Measurements from ENCODE around the gene RABL6. TPM values are rescaled to one million over a fixed set of nuclear protein-coding genes. Genes with fewer than 3 reads are reported as not detected.

RABL6 gene
- total RNA-seq, 2 experiments from 2014 or later: 46.4 to 48.5 TPM

DNA sequence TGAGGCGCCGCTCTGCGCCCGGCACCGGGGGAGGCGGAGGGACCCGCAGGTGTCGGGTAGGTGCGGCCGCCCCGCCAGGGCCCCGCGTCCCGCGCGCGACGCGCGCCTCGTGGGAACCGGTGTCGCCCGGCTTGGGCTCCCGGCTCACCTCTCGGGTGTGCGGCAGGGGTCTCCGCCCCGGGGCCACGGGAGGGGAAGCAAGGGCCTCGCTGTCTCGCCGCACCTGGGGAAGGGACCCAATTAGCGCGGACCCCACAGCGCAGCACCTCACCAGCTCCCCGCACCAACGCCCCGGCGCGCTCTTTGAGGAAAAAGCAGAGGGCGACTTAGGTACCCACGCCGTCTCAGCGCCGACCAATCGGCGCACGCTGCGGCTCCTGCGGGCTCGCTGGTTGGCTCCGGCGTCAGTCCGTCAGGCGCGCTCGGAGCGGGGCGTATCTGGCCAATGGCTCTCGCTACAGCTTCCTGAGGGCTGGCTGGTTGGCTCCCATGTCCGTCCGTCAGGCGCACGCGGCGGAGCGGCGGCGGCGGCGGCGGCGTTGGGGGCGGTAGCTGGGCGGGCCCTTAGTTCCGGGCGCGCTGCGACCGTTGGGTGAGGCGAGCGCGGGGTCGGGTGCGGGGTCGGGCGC lies 78.3 kb downstream of the RABL6 start, which contains the start of gene TRAF2:
Gene TRAF2, plus strand, starts transcription at position 567 of the 629 bp plus-strand sequence. CDS start 12,225 bp downstream, outside the sequence.
- no peaks in the 10 kb centered on the region for H3K36me3 Mint-ChIP-seq (ENCODE audit: low read depth)
- peaks cover 68% of the 10 kb centered on the region for H3K4me1 ChIP-seq (ENCODE audit: insufficient read depth, low read length)
- H3K9me3 Mint-ChIP-seq: no peaks in the 10 kb centered on the region
- H3K27ac Mint-ChIP-seq: peak within 1 kb of the TSS; percentile 92
- H3K4me3 Mint-ChIP-seq: peak within 1 kb of the TSS; percentile 88
- peaks cover 26% of the 10 kb centered on the region for H3K4me1 Mint-ChIP-seq (ENCODE audit: low read depth)
- no peaks in the 10 kb centered on the region for H3K27me3 ChIP-seq (ENCODE audit: control insufficient read depth in 1 of 2, insufficient read depth in 2 of 2, low read length in 2 of 2)
- H3K9me3 ChIP-seq (ENCODE audit: control insufficient read depth in 1 of 2, insufficient read depth in 1 of 2, low read length in 2 of 2): no peaks in the 10 kb centered on the region
- DNase-seq (peak; percentile 92 to 99 (median 96)), ATAC-seq (ENCODE audit: poor library complexity) (peak; percentile 92)
- intact Hi-C loops (cut with DNase I, micrococcal nuclease): loop anchor here (1.0 to 5.0 kb wide), 9 partner anchors 17 to 524 kb away; partner anchors contain the start of genes EDF1 (in 2 of the 2), PHPT1 (in 2 of the 2), ABCA2 (in 1 of the 2) and DNLZ (in 1 of the 2)
- H3K36me3 ChIP-seq (ENCODE audit: insufficient read depth, low read length): peaks cover 15% of the 10 kb centered on the region
- H3K27ac ChIP-seq (ENCODE audit: low read depth in 1 of 2, low read length in 2 of 2): peak within 1 kb of the TSS; percentile 81 to 95
- ChIA-PET CTCF (interaction anchor here (0.9 to 1.5 kb wide), 6 partner anchors 12 to 182 kb away, joined by 3 to 7 read pairs (median 4); partner anchors contain the start of genes AJM1 and FBXW5), POLR2A (interaction anchor here (0.7 to 2.2 kb wide), 17 partner anchors 16 to 354 kb away, joined by 3 to 21 read pairs (median 5); partner anchors contain the start of genes EDF1, MAN1B1, PAXX and RABL6)
- TF ChIP-seq, protein P1, sequence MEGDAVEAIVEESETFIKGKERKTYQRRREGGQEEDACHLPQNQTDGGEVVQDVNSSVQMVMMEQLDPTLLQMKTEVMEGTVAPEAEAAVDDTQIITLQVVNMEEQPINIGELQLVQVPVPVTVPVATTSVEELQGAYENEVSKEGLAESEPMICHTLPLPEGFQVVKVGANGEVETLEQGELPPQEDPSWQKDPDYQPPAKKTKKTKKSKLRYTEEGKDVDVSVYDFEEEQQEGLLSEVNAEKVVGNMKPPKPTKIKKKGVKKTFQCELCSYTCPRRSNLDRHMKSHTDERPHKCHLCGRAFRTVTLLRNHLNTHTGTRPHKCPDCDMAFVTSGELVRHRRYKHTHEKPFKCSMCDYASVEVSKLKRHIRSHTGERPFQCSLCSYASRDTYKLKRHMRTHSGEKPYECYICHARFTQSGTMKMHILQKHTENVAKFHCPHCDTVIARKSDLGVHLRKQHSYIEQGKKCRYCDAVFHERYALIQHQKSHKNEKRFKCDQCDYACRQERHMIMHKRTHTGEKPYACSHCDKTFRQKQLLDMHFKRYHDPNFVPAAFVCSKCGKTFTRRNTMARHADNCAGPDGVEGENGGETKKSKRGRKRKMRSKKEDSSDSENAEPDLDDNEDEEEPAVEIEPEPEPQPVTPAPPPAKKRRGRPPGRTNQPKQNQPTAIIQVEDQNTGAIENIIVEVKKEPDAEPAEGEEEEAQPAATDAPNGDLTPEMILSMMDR (IDR thresholded peaks at IDR 0.05): no peak
- no peaks in the 10 kb centered on the region for H3K27me3 Mint-ChIP-seq
- H3K4me3 ChIP-seq (ENCODE audit: low read length): peak within 1 kb of the TSS; percentile 85

DNA sequence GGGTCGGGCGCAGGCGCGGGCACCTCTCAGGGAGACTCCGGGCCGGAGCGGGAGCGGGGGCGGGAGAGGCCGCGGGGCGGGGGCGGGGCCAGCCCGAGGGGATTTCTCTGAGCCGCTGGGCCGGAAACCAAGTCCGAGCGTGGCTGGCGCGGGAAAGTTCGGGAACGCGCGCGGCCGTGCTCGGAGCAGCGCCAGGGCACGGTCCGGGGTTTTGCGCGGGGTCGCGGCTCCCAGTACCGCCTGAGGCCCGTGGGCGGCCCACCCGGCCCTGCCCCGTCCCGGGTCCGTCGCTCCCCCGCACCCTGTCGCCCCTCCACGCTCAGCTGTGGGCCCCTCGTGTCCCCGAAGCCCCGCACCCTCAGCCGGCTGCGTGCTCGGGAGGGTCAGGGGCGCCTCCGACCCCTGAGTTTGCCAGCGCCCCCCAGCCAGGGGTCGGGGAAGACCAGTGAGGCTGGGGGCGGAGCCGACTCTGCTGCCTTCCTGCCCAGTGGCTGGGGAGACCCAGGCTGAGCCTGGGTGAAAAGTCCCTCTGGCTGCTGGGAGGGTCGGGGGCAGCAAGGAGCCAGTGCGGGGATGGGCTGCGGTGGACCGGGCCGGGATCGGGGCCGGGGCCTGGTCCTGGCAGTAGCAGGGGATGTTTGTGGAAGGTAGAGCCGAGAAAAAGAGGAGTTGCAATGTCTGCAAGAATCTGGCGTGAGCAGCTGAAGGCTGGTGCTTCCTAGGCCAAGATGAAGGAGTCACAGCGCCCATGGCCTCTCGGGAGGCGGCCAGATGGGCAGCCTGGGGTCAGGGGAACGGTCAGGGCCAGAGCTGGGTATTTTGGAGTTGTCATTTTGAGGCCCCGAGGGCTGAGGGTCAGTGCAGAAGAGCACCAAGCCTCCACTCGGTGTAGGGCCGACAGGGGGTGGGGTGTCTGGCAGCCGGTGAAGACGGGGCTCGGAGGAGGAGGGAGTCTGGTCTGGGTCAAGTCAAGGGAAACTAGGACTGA lies 79.2 kb downstream of the RABL6 start:
- TF ChIP-seq, protein P1 (IDR thresholded peaks at IDR 0.05): no peak
- no peaks in the 10 kb centered on the region for H3K27me3 ChIP-seq (ENCODE audit: control insufficient read depth in 1 of 2, insufficient read depth in 2 of 2, low read length in 2 of 2)
- H3K36me3 ChIP-seq (ENCODE audit: insufficient read depth, low read length): peaks cover 15% of the 10 kb centered on the region
- ChIA-PET CTCF (interaction anchor here (1.0 to 1.5 kb wide), 5 partner anchors 11 to 181 kb away, joined by 3 to 7 read pairs (median 4); partner anchors contain the start of genes AJM1 and FBXW5), POLR2A (interaction anchor here (0.6 to 2.2 kb wide), 16 partner anchors 16 to 353 kb away, joined by 3 to 21 read pairs (median 5); partner anchors contain the start of genes AJM1, EDF1, MAN1B1 and PAXX)
- peak in 10 of 14 experiments; percentile 12 to 93 (median 23) for DNase-seq
- H3K4me3 ChIP-seq (ENCODE audit: low read length): peak overlapping the region; percentile 85
- peak overlapping the region; percentile 92 for H3K27ac Mint-ChIP-seq
- H3K4me1 ChIP-seq (ENCODE audit: insufficient read depth, low read length): peaks cover 61% of the 10 kb centered on the region
- no peaks in the 10 kb centered on the region for H3K36me3 Mint-ChIP-seq (ENCODE audit: low read depth)
- peaks cover 19% of the 10 kb centered on the region for H3K4me1 Mint-ChIP-seq (ENCODE audit: low read depth)
- intact Hi-C loops (cut with DNase I, micrococcal nuclease): loop anchor here (1.0 to 5.0 kb wide), 9 partner anchors 16 to 525 kb away; partner anchors contain the start of genes EDF1 (in 2 of the 2), PHPT1 (in 2 of the 2), ABCA2 (in 1 of the 2) and DNLZ (in 1 of the 2)
- no peaks in the 10 kb centered on the region for H3K27me3 Mint-ChIP-seq
- no peaks in the 10 kb centered on the region for H3K9me3 Mint-ChIP-seq
- H3K4me3 Mint-ChIP-seq: peak overlapping the region; percentile 88
- H3K9me3 ChIP-seq (ENCODE audit: control insufficient read depth in 1 of 2, insufficient read depth in 1 of 2, low read length in 2 of 2): no peaks in the 10 kb centered on the region
- H3K27ac ChIP-seq (ENCODE audit: low read depth in 1 of 2, low read length in 2 of 2): peak overlapping the region; percentile 81 to 95
- ATAC-seq (ENCODE audit: poor library complexity): peak; percentile 27

DNA sequence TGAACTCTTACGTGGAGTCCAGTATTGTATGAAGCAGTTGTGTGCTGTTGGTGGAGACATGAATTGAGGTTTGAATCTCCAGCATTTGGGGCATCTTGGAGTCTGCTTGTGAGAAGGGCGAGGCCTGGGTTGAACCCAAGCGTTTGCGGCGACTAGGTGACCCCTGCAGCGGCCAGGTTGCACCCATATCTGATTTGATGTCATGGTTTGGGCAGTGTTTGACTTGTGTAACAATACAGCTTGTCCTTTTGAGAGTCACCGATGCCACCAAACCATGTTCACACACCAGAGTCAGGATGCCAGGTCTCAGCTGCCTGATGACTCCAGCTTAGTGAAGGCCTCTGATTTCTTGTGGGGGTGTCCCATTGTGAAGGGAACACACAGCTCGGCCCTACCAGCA lies 80.7 kb downstream of the RABL6 start:
- Histone ChIP-seq H3K4me1 (ENCODE audit: insufficient read depth, low read length) (peaks cover 48% of the 10 kb centered on the region), H3K36me3 (ENCODE audit: insufficient read depth, low read length) (peaks cover 22% of the 10 kb centered on the region), H3K4me3 (ENCODE audit: low read length) (no peak overlapping the region), H3K9me3 (ENCODE audit: control insufficient read depth in 1 of 2, insufficient read depth in 1 of 2, low read length in 2 of 2) (no peaks in the 10 kb centered on the region), H3K27ac (ENCODE audit: low read depth in 1 of 2, low read length in 2 of 2) (no peak overlapping the region), H3K27me3 (ENCODE audit: control insufficient read depth in 1 of 2, insufficient read depth in 2 of 2, low read length in 2 of 2) (no peaks in the 10 kb centered on the region)
- ChIA-PET CTCF (interaction anchor here (0.7 kb wide), 1 partner anchor 46 kb away, joined by 4 read pairs; the partner anchor contains the start of gene AJM1), POLR2A (interaction anchor here (1.3 kb wide), 1 partner anchor 46 kb away, joined by 6 read pairs; the partner anchor contains the start of gene AJM1)
- H3K4me3 Mint-ChIP-seq: no peak overlapping the region
- peaks cover 7% of the 10 kb centered on the region for H3K36me3 Mint-ChIP-seq (ENCODE audit: low read depth)
- TF ChIP-seq, protein P1 (IDR thresholded peaks at IDR 0.05): no peak
- no peak overlapping the region for H3K27ac Mint-ChIP-seq
- ATAC-seq (ENCODE audit: poor library complexity) (no peak), DNase-seq (no peak)
- intact Hi-C loops (cut with DNase I, micrococcal nuclease): loop anchor here in 1 of 2 experiments (5.0 kb wide), 3 partner anchors 81 to 526 kb away; partner anchors contain the start of genes ABCA2, DNLZ and RABL6
- no peaks in the 10 kb centered on the region for H3K27me3 Mint-ChIP-seq
- H3K9me3 Mint-ChIP-seq: no peaks in the 10 kb centered on the region
- peaks cover 8% of the 10 kb centered on the region for H3K4me1 Mint-ChIP-seq (ENCODE audit: low read depth)

Data from CD4-positive, alpha-beta T cell (primary cell).